GM21737 (cell line): ENCODE data around the gene LRRN2.

Experiments
- ATAC-seq: cut with Tn5 transposase; IDR thresholded peaks from one replicate; pipeline ENCODE4 v1.9.1; 2021; ENCODE audit warnings: mild to moderate bottlenecking, moderate library complexity; ENCODE audit not compliant: unreplicated experiment

The LRRN2 gene

GRCh38 chr1:204712708-204713430 is 27.3 kb upstream of the LRRN2 start:
- no peak for ATAC-seq

- no peak for ATAC-seq
Observed at GRCh38 chr1:204711947-204712701, 26.6 kb upstream of the LRRN2 start.

GRCh38 chr1:204711103-204711946 is 25.8 kb upstream of the LRRN2 start:
- no peak for ATAC-seq

GRCh38 chr1:204709960-204710912 is 24.7 kb upstream of the LRRN2 start:
- ATAC-seq, result no peak

- no peak for ATAC-seq
Observed at GRCh38 chr1:204709021-204709420, 23.5 kb upstream of the LRRN2 start.

GRCh38 chr1:204706838-204707509 is 21.4 kb upstream of the LRRN2 start:
- no peak for ATAC-seq

GRCh38 chr1:204705888-204706837 is 20.6 kb upstream of the LRRN2 start:
- ATAC-seq, result no peak

- no peak for ATAC-seq
Observed at GRCh38 chr1:204705493-204705811, 19.9 kb upstream of the LRRN2 start.

- no peak for ATAC-seq
Observed at GRCh38 chr1:204704794-204705492, 19.4 kb upstream of the LRRN2 start.

GRCh38 chr1:204703826-204704612 is 18.5 kb upstream of the LRRN2 start:
- ATAC-seq, result no peak

- no peak for ATAC-seq
Observed at GRCh38 chr1:204703268-204703664, 17.7 kb upstream of the LRRN2 start.

GRCh38 chr1:204702552-204703267 is 17.2 kb upstream of the LRRN2 start:
- no peak for ATAC-seq

- no peak for ATAC-seq
Observed at GRCh38 chr1:204701229-204701628, 15.7 kb upstream of the LRRN2 start.

- no peak for ATAC-seq
Observed at GRCh38 chr1:204697893-204698292, 12.4 kb upstream of the LRRN2 start.

- no peak for ATAC-seq
Observed at GRCh38 chr1:204696606-204697005, 11.1 kb upstream of the LRRN2 start.

GRCh38 chr1:204695692-204696091 is 10.2 kb upstream of the LRRN2 start:
- ATAC-seq, result no peak

- no peak for ATAC-seq
Observed at GRCh38 chr1:204694145-204694544, 8.6 kb upstream of the LRRN2 start.
